Brain pericyte (primary cell): ENCODE results near the gene BCAT1.
"Not testable (repeated sequence)": the region's sequence is repeated elsewhere in the genome, so short reads cannot be mapped to it uniquely, and the experiment has no call there.

Source experiments
- DNase-seq: peaks from one replicate; pipeline ENCODE4 v3.0.0-alpha.2; 2012; ENCODE audit warnings: low read depth, low spot score

The BCAT1 gene

GRCh38 chr12:24900196-24900595 lies 48.7 kb downstream of the BCAT1 start:
- DNase-seq: no peak

- no peak for DNase-seq
Measured at GRCh38 chr12:24899503-24900075, 49.3 kb downstream of the BCAT1 start.

- no peak for DNase-seq
Measured at GRCh38 chr12:24898606-24899005, 50.3 kb downstream of the BCAT1 start.

- DNase-seq: no peak
Measured at GRCh38 chr12:24898185-24898584, 50.7 kb downstream of the BCAT1 start.

- DNase-seq: no peak
Measured at GRCh38 chr12:24896171-24896570, 52.7 kb downstream of the BCAT1 start.

GRCh38 chr12:24895612-24896011 lies 53.3 kb downstream of the BCAT1 start:
- no peak for DNase-seq

- DNase-seq: no peak
Measured at GRCh38 chr12:24894879-24895278, 54.0 kb downstream of the BCAT1 start.

- DNase-seq: no peak
Measured at GRCh38 chr12:24890048-24890803, 58.7 kb downstream of the BCAT1 start.

GRCh38 chr12:24889411-24889810 lies 59.5 kb downstream of the BCAT1 start:
- DNase-seq: no peak

GRCh38 chr12:24888813-24889212 lies 60.1 kb downstream of the BCAT1 start:
- no peak for DNase-seq

- no peak for DNase-seq
Measured at GRCh38 chr12:24884911-24885310, 64.0 kb downstream of the BCAT1 start.

- no peak for DNase-seq
Measured at GRCh38 chr12:24881724-24882371, 67.1 kb downstream of the BCAT1 start.

GRCh38 chr12:24881227-24881626 lies 67.7 kb downstream of the BCAT1 start:
- DNase-seq: no peak

- no peak for DNase-seq
Measured at GRCh38 chr12:24880732-24881131, 68.2 kb downstream of the BCAT1 start.

GRCh38 chr12:24879644-24880043 lies 69.3 kb downstream of the BCAT1 start:
- no peak for DNase-seq

- no peak for DNase-seq
Measured at GRCh38 chr12:24875014-24875413, 73.9 kb downstream of the BCAT1 start.

GRCh38 chr12:24872211-24872610 lies 76.7 kb downstream of the BCAT1 start:
- no peak for DNase-seq

GRCh38 chr12:24866139-24866538 lies 82.8 kb downstream of the BCAT1 start:
- DNase-seq: not testable (repeated sequence)

- DNase-seq: no peak
Measured at GRCh38 chr12:24864796-24865125, 84.1 kb downstream of the BCAT1 start.

GRCh38 chr12:24861766-24862540 lies 86.9 kb downstream of the BCAT1 start:
- DNase-seq: no peak

GRCh38 chr12:24860546-24860945 lies 88.4 kb downstream of the BCAT1 start:
- no peak for DNase-seq

- no peak for DNase-seq
Measured at GRCh38 chr12:24856541-24856940, 92.4 kb downstream of the BCAT1 start.
